ENCODE measurements around the gene MAPK14.

MAPK14 gene

DNA sequence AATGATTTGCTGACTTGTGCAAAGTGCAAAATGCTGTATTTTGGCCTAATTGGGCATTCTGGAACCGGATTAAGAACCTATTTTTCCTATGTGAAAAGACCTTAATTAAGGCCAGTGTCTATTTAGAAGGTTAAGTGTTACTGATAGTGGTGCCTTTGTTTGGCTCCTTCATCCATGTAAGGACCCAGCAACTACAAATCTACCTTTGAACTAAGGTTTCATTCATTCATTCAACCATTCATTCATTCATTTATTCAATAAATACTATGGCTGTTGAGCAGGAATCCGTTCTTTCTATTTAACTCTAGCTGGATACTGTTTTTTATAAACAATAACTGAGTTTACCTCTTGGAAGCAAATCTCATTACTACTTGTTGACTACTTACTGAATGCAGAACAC is 33.6 kb downstream of the MAPK14 start:
- TF ChIP-seq, protein P1, sequence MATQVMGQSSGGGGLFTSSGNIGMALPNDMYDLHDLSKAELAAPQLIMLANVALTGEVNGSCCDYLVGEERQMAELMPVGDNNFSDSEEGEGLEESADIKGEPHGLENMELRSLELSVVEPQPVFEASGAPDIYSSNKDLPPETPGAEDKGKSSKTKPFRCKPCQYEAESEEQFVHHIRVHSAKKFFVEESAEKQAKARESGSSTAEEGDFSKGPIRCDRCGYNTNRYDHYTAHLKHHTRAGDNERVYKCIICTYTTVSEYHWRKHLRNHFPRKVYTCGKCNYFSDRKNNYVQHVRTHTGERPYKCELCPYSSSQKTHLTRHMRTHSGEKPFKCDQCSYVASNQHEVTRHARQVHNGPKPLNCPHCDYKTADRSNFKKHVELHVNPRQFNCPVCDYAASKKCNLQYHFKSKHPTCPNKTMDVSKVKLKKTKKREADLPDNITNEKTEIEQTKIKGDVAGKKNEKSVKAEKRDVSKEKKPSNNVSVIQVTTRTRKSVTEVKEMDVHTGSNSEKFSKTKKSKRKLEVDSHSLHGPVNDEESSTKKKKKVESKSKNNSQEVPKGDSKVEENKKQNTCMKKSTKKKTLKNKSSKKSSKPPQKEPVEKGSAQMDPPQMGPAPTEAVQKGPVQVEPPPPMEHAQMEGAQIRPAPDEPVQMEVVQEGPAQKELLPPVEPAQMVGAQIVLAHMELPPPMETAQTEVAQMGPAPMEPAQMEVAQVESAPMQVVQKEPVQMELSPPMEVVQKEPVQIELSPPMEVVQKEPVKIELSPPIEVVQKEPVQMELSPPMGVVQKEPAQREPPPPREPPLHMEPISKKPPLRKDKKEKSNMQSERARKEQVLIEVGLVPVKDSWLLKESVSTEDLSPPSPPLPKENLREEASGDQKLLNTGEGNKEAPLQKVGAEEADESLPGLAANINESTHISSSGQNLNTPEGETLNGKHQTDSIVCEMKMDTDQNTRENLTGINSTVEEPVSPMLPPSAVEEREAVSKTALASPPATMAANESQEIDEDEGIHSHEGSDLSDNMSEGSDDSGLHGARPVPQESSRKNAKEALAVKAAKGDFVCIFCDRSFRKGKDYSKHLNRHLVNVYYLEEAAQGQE (IDR thresholded peaks at IDR 0.05; ENCODE audit: insufficient replicate concordance, low read depth) = no peak
- TF ChIP-seq, protein P2, sequence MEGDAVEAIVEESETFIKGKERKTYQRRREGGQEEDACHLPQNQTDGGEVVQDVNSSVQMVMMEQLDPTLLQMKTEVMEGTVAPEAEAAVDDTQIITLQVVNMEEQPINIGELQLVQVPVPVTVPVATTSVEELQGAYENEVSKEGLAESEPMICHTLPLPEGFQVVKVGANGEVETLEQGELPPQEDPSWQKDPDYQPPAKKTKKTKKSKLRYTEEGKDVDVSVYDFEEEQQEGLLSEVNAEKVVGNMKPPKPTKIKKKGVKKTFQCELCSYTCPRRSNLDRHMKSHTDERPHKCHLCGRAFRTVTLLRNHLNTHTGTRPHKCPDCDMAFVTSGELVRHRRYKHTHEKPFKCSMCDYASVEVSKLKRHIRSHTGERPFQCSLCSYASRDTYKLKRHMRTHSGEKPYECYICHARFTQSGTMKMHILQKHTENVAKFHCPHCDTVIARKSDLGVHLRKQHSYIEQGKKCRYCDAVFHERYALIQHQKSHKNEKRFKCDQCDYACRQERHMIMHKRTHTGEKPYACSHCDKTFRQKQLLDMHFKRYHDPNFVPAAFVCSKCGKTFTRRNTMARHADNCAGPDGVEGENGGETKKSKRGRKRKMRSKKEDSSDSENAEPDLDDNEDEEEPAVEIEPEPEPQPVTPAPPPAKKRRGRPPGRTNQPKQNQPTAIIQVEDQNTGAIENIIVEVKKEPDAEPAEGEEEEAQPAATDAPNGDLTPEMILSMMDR (IDR thresholded peaks at IDR 0.05; ENCODE audit: insufficient read depth, low read length) = no peak
- TF ChIP-seq GABPA (IDR thresholded peaks at IDR 0.05; ENCODE audit: low read depth) (no peak), POLR2AphosphoS5 (IDR thresholded peaks at IDR 0.05; ENCODE audit: low read depth) (no peak)
- no peak for DNase-seq (ENCODE audit: low read depth in 1 of 2, low spot score in 1 of 2)
- H3K4me3 ChIP-seq (replicated peaks; ENCODE audit: insufficient read depth, low read length) = no peak overlapping the region
- H3K27me3 ChIP-seq (ENCODE audit: insufficient read depth, poor library complexity, severe bottlenecking) = no peaks in the 10 kb centered on the region
- H3K27ac ChIP-seq (replicated peaks) = no peak overlapping the region

DNA sequence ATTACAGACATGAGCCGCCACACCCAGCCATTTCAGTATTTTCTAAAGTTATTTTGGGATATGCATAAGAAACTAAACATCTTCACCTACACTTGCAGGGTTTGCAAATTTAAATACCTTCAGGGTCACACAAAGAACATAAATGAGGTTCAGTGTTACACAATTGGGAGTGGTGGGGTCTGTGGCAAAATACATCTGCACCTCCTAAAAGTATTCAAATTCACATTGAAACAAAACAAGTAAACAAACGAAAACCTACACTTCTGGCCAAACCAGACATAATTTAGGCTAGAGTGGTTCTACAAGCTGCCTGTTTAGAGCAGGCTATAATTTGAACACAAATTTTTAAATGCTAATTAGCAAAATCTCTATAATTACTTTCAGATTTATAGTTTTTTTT is 34.6 kb downstream of the MAPK14 start:
- TF ChIP-seq, protein P2 (IDR thresholded peaks at IDR 0.05; ENCODE audit: insufficient read depth, low read length) = no peak
- TF ChIP-seq POLR2AphosphoS5 (IDR thresholded peaks at IDR 0.05; ENCODE audit: low read depth) = no peak
- TF ChIP-seq, protein P1 (IDR thresholded peaks at IDR 0.05; ENCODE audit: insufficient replicate concordance, low read depth) = no peak
- TF ChIP-seq GABPA (IDR thresholded peaks at IDR 0.05; ENCODE audit: low read depth) = no peak
- Histone ChIP-seq H3K27ac (replicated peaks) (no peak overlapping the region), H3K4me3 (replicated peaks; ENCODE audit: insufficient read depth, low read length) (no peak overlapping the region), H3K27me3 (ENCODE audit: insufficient read depth, poor library complexity, severe bottlenecking) (no peaks in the 10 kb centered on the region)
- DNase-seq (ENCODE audit: low read depth in 1 of 2, low spot score in 1 of 2) = no peak

DNA sequence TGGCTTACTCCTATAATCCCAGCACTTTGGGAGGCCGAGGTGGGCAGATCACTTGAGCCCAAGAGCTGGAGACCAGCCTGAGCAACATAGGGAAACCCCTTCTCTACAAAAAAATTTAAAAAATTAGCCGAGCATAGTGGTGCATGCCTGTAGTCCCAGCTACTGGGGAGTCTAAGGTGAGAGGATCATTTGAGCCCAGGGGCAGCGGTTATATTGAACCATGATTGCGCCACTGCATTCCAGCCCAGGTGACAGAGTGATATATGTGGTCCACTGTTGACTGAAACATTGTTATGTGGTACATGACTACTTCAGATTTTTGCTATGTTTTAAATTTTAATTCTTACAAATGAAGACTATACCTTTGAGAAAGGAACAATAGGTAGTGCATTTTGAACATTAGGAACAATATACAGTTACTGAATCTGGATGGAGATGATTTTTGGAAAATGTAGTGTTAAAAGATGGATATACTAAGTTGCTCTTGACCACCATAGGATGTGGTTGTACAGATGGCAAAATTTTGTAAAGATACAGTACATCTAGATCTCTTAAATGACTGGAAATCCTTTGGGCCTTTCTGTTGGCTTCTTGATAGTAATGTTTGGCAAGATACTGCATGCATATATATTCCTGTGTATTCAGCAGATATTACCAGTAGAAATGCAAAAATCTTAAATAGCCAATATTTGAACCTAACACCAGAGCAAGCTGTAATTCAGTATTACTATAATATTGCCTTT is 35.9 kb downstream of the MAPK14 start:
- Histone ChIP-seq H3K27me3 (ENCODE audit: insufficient read depth, poor library complexity, severe bottlenecking) (no peaks in the 10 kb centered on the region), H3K4me3 (replicated peaks; ENCODE audit: insufficient read depth, low read length) (no peak overlapping the region), H3K27ac (replicated peaks) (no peak overlapping the region)
- TF ChIP-seq, protein P2 (IDR thresholded peaks at IDR 0.05; ENCODE audit: insufficient read depth, low read length) = no peak
- TF ChIP-seq POLR2AphosphoS5 (IDR thresholded peaks at IDR 0.05; ENCODE audit: low read depth) (no peak), GABPA (IDR thresholded peaks at IDR 0.05; ENCODE audit: low read depth) (no peak), SPI1 (IDR thresholded peaks at IDR 0.05; ENCODE audit: borderline replicate concordance, low read depth) (no peak)
- TF ChIP-seq, protein P1 (IDR thresholded peaks at IDR 0.05; ENCODE audit: insufficient replicate concordance, low read depth) = no peak
- no peak for DNase-seq (ENCODE audit: low read depth in 1 of 2, low spot score in 1 of 2)
